Naive thymus-derived CD8-positive, alpha-beta T cell (primary cell): ENCODE data around the gene SENP3. TPM values are rescaled to one million over a fixed set of nuclear protein-coding genes. Genes with fewer than 3 reads are reported as not detected.

Source experiments
- ATAC-seq, 2 donors: fragments of 150-1000 bp; cut with Tn5 transposase in 1 of 2; sonication (Bioruptor Pico), chemical (Tn5 transposase) in 1 of 2; 1 replicate in 1 of 2; 2 replicates in 1 of 2; pipeline ENCODE4 v1.10.0; 2021; ENCODE audit warnings: mild to moderate bottlenecking in 2 of 2, moderate library complexity in 2 of 2
- POLR2A ChIA-PET: fragments of 350-600 bp; sonication (Branson Sonifier 250); formaldehyde crosslinking; loops from one replicate; lab custom pipeline; 2021; ENCODE audit warnings: antibody characterized with exemption; lab: Charles Lee
- DNase-seq, 10 donors: peaks; one replicate each; pipeline versions ENCODE4 v3.0.0 to v3.0.0-alpha.2; 2020 to 2022
- H3K27ac Mint-ChIP-seq, 10 donors: one replicate each; pipeline ENCODE4 v1.8.0; 2020 to 2022; ENCODE audit warnings: mild to moderate bottlenecking in 10 of 10, mixed read lengths in 10 of 10, moderate library complexity in 4 of 10, inconsistent platforms in 1 of 10
- H3K27me3 Mint-ChIP-seq, 5 donors: one replicate each; pipeline ENCODE4 v1.8.0; 2021 to 2022; ENCODE audit warnings: mixed read lengths in 5 of 5
- H3K36me3 Mint-ChIP-seq, 3 donors: one replicate each; pipeline ENCODE4 v1.8.0; 2020 to 2022; ENCODE audit warnings: mixed read lengths in 3 of 3, mild to moderate bottlenecking in 2 of 3, inconsistent platforms in 1 of 3
- H3K4me1 Mint-ChIP-seq, 4 donors: one replicate each; pipeline ENCODE4 v1.8.0; 2021 to 2022; ENCODE audit warnings: mixed read lengths in 4 of 4
- H3K4me3 Mint-ChIP-seq, 10 donors: one replicate each; pipeline ENCODE4 v1.8.0; 2020 to 2022; ENCODE audit warnings: mild to moderate bottlenecking in 10 of 10, mixed read lengths in 10 of 10, moderate library complexity in 6 of 10, inconsistent platforms in 1 of 10
- H3K9me3 Mint-ChIP-seq, 9 donors: one replicate each; pipeline ENCODE4 v1.8.0; 2020 to 2022; ENCODE audit warnings: mixed read lengths in 9 of 9, mild to moderate bottlenecking in 3 of 9, inconsistent platforms in 1 of 9, moderate library complexity in 1 of 9
- polyA plus RNA-seq, 3 donors: library from polyadenylated mRNA; unstranded; fragments of 300-500 nt; fragmentation: Illumina TruSeq; gene quantifications; one replicate each; pipeline ENCODE4 v1.2.3, GENCODE V29; 2021
- total RNA-seq, 8 experiments: library from RNA in 2 of 8; stranded (reverse) in 2 of 8; gene quantifications; one replicate each; pipeline ENCODE4 v1.2.3 and lab custom pipeline; 2021 to 2026

Gene SENP3
- total and polyA plus RNA-seq, 5 experiments from 2014 or later, result 13.8 to 56.8 (median 14.1) TPM

GRCh38 chr17:7570351-7570750 lies 8.6 kb downstream of the SENP3 start:
- no peak for ATAC-seq
- peaks cover 18 to 34% (median 31%) of the 10 kb centered on the region in 4 donors for H3K4me1 Mint-ChIP-seq
- H3K9me3 Mint-ChIP-seq, result peaks cover 0 to 1% (median 0%) of the 10 kb centered on the region in 9 donors
- H3K27ac Mint-ChIP-seq, result peak overlapping the region in 8 of 10 donors; percentile 29 to 84 (median 62)
- POLR2A ChIA-PET, result interaction anchor here (0.6 to 7.4 kb wide), 5 partner anchors 13 to 116 kb away, joined by 4 to 129 read pairs (median 4); partner anchors contain the start of genes MPDU1, TP53 and WRAP53
- DNase-seq, result no peak
- peaks cover 4 to 76% (median 23%) of the 10 kb centered on the region in 3 donors for H3K36me3 Mint-ChIP-seq
- H3K27me3 Mint-ChIP-seq, result no peaks in the 10 kb centered on the region
- H3K4me3 Mint-ChIP-seq, result peak overlapping the region in 2 of 10 donors; percentile 10 to 26

GRCh38 chr17:7572338-7572587 lies 10.5 kb downstream of the SENP3 start:
- Mint-ChIP-seq H3K4me1 (peaks cover 21 to 50% (median 43%) of the 10 kb centered on the region in 4 donors), H3K27me3 (no peaks in the 10 kb centered on the region), H3K27ac (peak overlapping the region; percentile 95 to 100 (median 99)), H3K9me3 (peaks cover 0 to 1% (median 0%) of the 10 kb centered on the region in 9 donors), H3K36me3 (peaks cover 4 to 77% (median 34%) of the 10 kb centered on the region in 3 donors), H3K4me3 (peak overlapping the region; percentile 91 to 100 (median 98))
- no peak for DNase-seq
- POLR2A ChIA-PET, result interaction anchor here (0.7 to 7.4 kb wide), 13 partner anchors 11 to 267 kb away, joined by 3 to 129 read pairs (median 7); partner anchors contain the start of genes ACAP1, FXR2, MPDU1 and POLR2A
- ATAC-seq, result peak in 1 of 2 donors; percentile 83

- H3K9me3 Mint-ChIP-seq, result peaks cover 0 to 1% (median 0%) of the 10 kb centered on the region in 9 donors
- POLR2A ChIA-PET, result interaction anchor here (0.6 to 7.4 kb wide), 21 partner anchors 10 to 342 kb away, joined by 3 to 129 read pairs (median 6); partner anchors contain the start of genes ACAP1, FXR2, MPDU1 and NEURL4
- H3K4me1 Mint-ChIP-seq, result peaks cover 19 to 51% (median 44%) of the 10 kb centered on the region in 4 donors
- H3K36me3 Mint-ChIP-seq, result peaks cover 4 to 77% (median 37%) of the 10 kb centered on the region in 3 donors
- ATAC-seq, result peak; percentile 12 to 85
- H3K27ac Mint-ChIP-seq, result peak overlapping the region; percentile 95 to 100 (median 99)
- H3K27me3 Mint-ChIP-seq, result no peaks in the 10 kb centered on the region
- peak overlapping the region; percentile 91 to 100 (median 98) for H3K4me3 Mint-ChIP-seq
- DNase-seq, result peak; percentile 97 to 100 (median 100)
Observed at GRCh38 chr17:7572588-7573323, 11.0 kb downstream of the SENP3 start.

GRCh38 chr17:7573324-7574080 lies 11.8 kb downstream of the SENP3 start:
- DNase-seq (peak; percentile 86 to 96 (median 89)), ATAC-seq (peak; percentile 47 to 51)
- peak overlapping the region; percentile 91 to 100 (median 98) for H3K4me3 Mint-ChIP-seq
- POLR2A ChIA-PET, result interaction anchor here (0.6 to 7.4 kb wide), 22 partner anchors 9 to 342 kb away, joined by 3 to 129 read pairs (median 6); partner anchors contain the start of genes ACAP1, FXR2, MPDU1 and NEURL4
- H3K36me3 Mint-ChIP-seq, result peaks cover 4 to 84% (median 43%) of the 10 kb centered on the region in 3 donors
- peak overlapping the region; percentile 95 to 100 (median 99) for H3K27ac Mint-ChIP-seq
- H3K9me3 Mint-ChIP-seq, result peaks cover 0 to 1% (median 0%) of the 10 kb centered on the region in 9 donors
- H3K27me3 Mint-ChIP-seq, result no peaks in the 10 kb centered on the region
- peaks cover 22 to 58% (median 50%) of the 10 kb centered on the region in 4 donors for H3K4me1 Mint-ChIP-seq

GRCh38 chr17:7574176-7574953 lies 12.6 kb downstream of the SENP3 start:
- Mint-ChIP-seq H3K27me3 (no peaks in the 10 kb centered on the region), H3K9me3 (peaks cover 0 to 1% (median 0%) of the 10 kb centered on the region in 9 donors), H3K4me1 (peaks cover 26 to 66% (median 58%) of the 10 kb centered on the region in 4 donors), H3K27ac (peak overlapping the region; percentile 37 to 100 (median 99)), H3K36me3 (peaks cover 4 to 85% (median 37%) of the 10 kb centered on the region in 3 donors), H3K4me3 (peak overlapping the region; percentile 91 to 100 (median 98))
- POLR2A ChIA-PET, result interaction anchor here (0.5 to 7.4 kb wide), 22 partner anchors 9 to 394 kb away, joined by 3 to 129 read pairs (median 6); partner anchors contain the start of genes ACAP1, FXR2, MPDU1 and NEURL4
- DNase-seq (no peak), ATAC-seq (no peak)

- peak overlapping the region in 6 of 10 donors; percentile 48 to 100 (median 92) for H3K27ac Mint-ChIP-seq
Observed at GRCh38 chr17:7575481-7575883, 13.8 kb downstream of the SENP3 start.

GRCh38 chr17:7575959-7576358 lies 14.2 kb downstream of the SENP3 start:
- no peak for DNase-seq
- H3K4me1 Mint-ChIP-seq, result peaks cover 38 to 82% (median 73%) of the 10 kb centered on the region in 4 donors
- no peaks in the 10 kb centered on the region for H3K27me3 Mint-ChIP-seq
- peaks cover 4 to 73% (median 37%) of the 10 kb centered on the region in 3 donors for H3K36me3 Mint-ChIP-seq
- H3K27ac Mint-ChIP-seq, result peak overlapping the region in 6 of 10 donors; percentile 55 to 100 (median 64)
- peak overlapping the region in 8 of 10 donors; percentile 8 to 100 (median 56) for H3K4me3 Mint-ChIP-seq
- POLR2A ChIA-PET, result interaction anchor here (0.7 to 7.4 kb wide), 12 partner anchors 7 to 240 kb away, joined by 3 to 129 read pairs (median 5); partner anchors contain the start of genes ACAP1, FXR2, MPDU1 and POLR2A
- no peak for ATAC-seq
- peaks cover 0 to 1% (median 0%) of the 10 kb centered on the region in 9 donors for H3K9me3 Mint-ChIP-seq

More at GRCh38 chr17:7575481-7575883, 13.8 kb downstream of the SENP3 start:
- Mint-ChIP-seq H3K36me3 (peaks cover 4 to 75% (median 37%) of the 10 kb centered on the region in 3 donors), H3K9me3 (peaks cover 0 to 1% (median 0%) of the 10 kb centered on the region in 9 donors), H3K4me3 (peak overlapping the region in 7 of 10 donors; percentile 39 to 100 (median 94)), H3K27me3 (no peaks in the 10 kb centered on the region), H3K4me1 (peaks cover 33 to 77% (median 69%) of the 10 kb centered on the region in 4 donors)
- ATAC-seq (no peak), DNase-seq (no peak)
- POLR2A ChIA-PET, result interaction anchor here (0.7 to 7.4 kb wide), 13 partner anchors 8 to 239 kb away, joined by 3 to 129 read pairs (median 4); partner anchors contain the start of genes ACAP1, FXR2, MPDU1 and POLR2A

- POLR2A ChIA-PET, result interaction anchor here (1.3 to 7.4 kb wide), 5 partner anchors 6 to 141 kb away, joined by 4 to 129 read pairs (median 8); partner anchors contain the start of genes FXR2, MPDU1, TMEM102 and TP53
- no peaks in the 10 kb centered on the region for H3K27me3 Mint-ChIP-seq
- no peak for DNase-seq
- peaks cover 0 to 1% (median 0%) of the 10 kb centered on the region in 9 donors for H3K9me3 Mint-ChIP-seq
- ATAC-seq, result no peak
- peak overlapping the region in 8 of 10 donors; percentile 2 to 83 (median 50) for H3K27ac Mint-ChIP-seq
- peak overlapping the region in 7 of 10 donors; percentile 2 to 73 (median 26) for H3K4me3 Mint-ChIP-seq
- peaks cover 36 to 83% (median 75%) of the 10 kb centered on the region in 4 donors for H3K4me1 Mint-ChIP-seq
- peaks cover 4 to 72% (median 37%) of the 10 kb centered on the region in 3 donors for H3K36me3 Mint-ChIP-seq
Observed at GRCh38 chr17:7576432-7576937, 14.8 kb downstream of the SENP3 start.

GRCh38 chr17:7577327-7578199 lies 15.8 kb downstream of the SENP3 start:
- POLR2A ChIA-PET, result interaction anchor here (0.6 kb wide), 1 partner anchor 84 kb away, joined by 3 read pairs; no protein-coding TSS in a partner anchor
- ATAC-seq (no peak), DNase-seq (no peak)
- H3K4me3 Mint-ChIP-seq, result peak overlapping the region in 5 of 10 donors; percentile 14 to 72 (median 18)
- H3K9me3 Mint-ChIP-seq, result peaks cover 0 to 1% (median 0%) of the 10 kb centered on the region in 9 donors
- H3K4me1 Mint-ChIP-seq, result peaks cover 33 to 86% (median 75%) of the 10 kb centered on the region in 4 donors
- no peaks in the 10 kb centered on the region for H3K27me3 Mint-ChIP-seq
- H3K36me3 Mint-ChIP-seq, result peaks cover 4 to 68% (median 37%) of the 10 kb centered on the region in 3 donors
- H3K27ac Mint-ChIP-seq, result peak overlapping the region in 8 of 10 donors; percentile 9 to 73 (median 48)
